Right lobe of liver (tissue), 6 donors: ENCODE results near the gene MAP3K3. TPM values are rescaled to one million over a fixed set of nuclear protein-coding genes. Genes with fewer than 3 reads are reported as not detected.

Experiments
- ATAC-seq, 4 donors: fragments of 200-7000 bp; cut with Tn5 transposase; one replicate each; pipeline ENCODE4 v1.9.1; 2020; ENCODE audit warnings: mild to moderate bottlenecking in 4 of 4, moderate library complexity in 4 of 4
- DNase-seq, 3 donors: peaks; one replicate each; pipeline ENCODE4 v3.0.0-alpha.2; 2020
- H3K27ac ChIP-seq, 3 donors: fragments of 200-600 bp; one replicate each; pipeline ENCODE4 v1.8.0; 2022
- H3K27me3 ChIP-seq, 2 donors: fragments of 200-600 bp; one replicate each; pipeline ENCODE4 v1.8.0; 2022
- H3K36me3 ChIP-seq, 4 donors: fragments of 200-600 bp; sonication (generic) in 1 of 4; one replicate each; pipeline versions ENCODE4 v1.5.1 to v1.8.0; 2017 to 2022; ENCODE audit warnings: control low read depth in 1 of 4
- H3K4me1 ChIP-seq, 4 donors: fragments of 200-600 bp; sonication (generic) in 1 of 4; one replicate each; pipeline versions ENCODE4 v1.5.1 to v1.8.0; 2017 to 2022; ENCODE audit warnings: control low read depth in 1 of 4
- H3K4me3 ChIP-seq, 3 donors: fragments of 200-600 bp; one replicate each; pipeline ENCODE4 v1.8.0; 2022
- H3K9me3 ChIP-seq, 4 donors: fragments of 200-600 bp; sonication (generic) in 1 of 4; one replicate each; pipeline versions ENCODE4 v1.5.1 to v1.8.0; 2017 to 2022; ENCODE audit warnings: control low read depth in 1 of 4
- CTCF ChIP-seq, 4 donors: fragments of 200-600 bp in 3 of 4; fragments of 450-650 bp in 1 of 4; IDR thresholded peaks; one replicate each; pipeline versions ENCODE4 v1.5.1 to v1.8.0; 2016 to 2022; ENCODE audit warnings: antibody characterized with exemption in 4 of 4, mild to moderate bottlenecking in 2 of 4
- POLR2A ChIP-seq: fragments of 450-650 bp; IDR thresholded peaks from one replicate; pipeline ENCODE4 v1.6.1; 2017; ENCODE audit warnings: antibody characterized with exemption, mild to moderate bottlenecking
- WGBS: methylation state at CpG from one replicate; pipeline ENCODE4 v1.1.6; 2018; ENCODE audit warnings: low coverage, low lambda C conversion rate; ENCODE audit not compliant: insufficient coverage; ENCODE audit errors: missing lambda C conversion rate; 5-methylcytosine and 5-hydroxymethylcytosine counted together
- intact Hi-C, 2 donors: fragments of 100-400 bp; cut with DNase I; formaldehyde crosslinking; loops; one replicate each; pipeline versions ENCODE4 v1.11.2 to v1.14.1; 2022
- total RNA-seq, 6 experiments: library from RNA; depleted of rRNA in 2 of 6; stranded (reverse); fragments of >200 nt in 2 of 6; fragmentation: NEBNext Ultra II Directional in 3 of 6; extraction: Animal tissue kit (Norgen Biotek cat#: 25700) in 3 of 6; gene quantifications; one replicate each; pipeline versions ENCODE4 v1.1.0 to v1.2.4, GENCODE V29; 2016 to 2023
- donor health status: DM: no; HTN: yes; CAD: no.
- donor health status: DM: no; HTN: no; CAD: no.
- donor health status: DM: no; HTN: no; CAD: no.
- donor health status: DM: no; HTN: yes; CAD: no.
- donor health status: DM: no; HTN: yes; CAD: no.

Gene MAP3K3
- total RNA-seq, 6 experiments from 2014 or later, result 10.6 to 15.8 (median 13.0) TPM

GRCh38 chr17:63601439-63602371 is 20.5 kb upstream of the MAP3K3 start:
- Histone ChIP-seq H3K4me1 (peaks cover 0 to 14% (median 3%) of the 10 kb centered on the region in 4 donors), H3K27ac (peak overlapping the region; percentile 86 to 93 (median 89)), H3K36me3 (peaks cover 0 to 23% (median 17%) of the 10 kb centered on the region in 4 donors), H3K27me3 (no peaks in the 10 kb centered on the region), H3K4me3 (peak overlapping the region; percentile 84 to 97 (median 97)), H3K9me3 (no peaks in the 10 kb centered on the region)
- ATAC-seq (peak; percentile 81 to 85 (median 83)), DNase-seq (peak; percentile 60 to 87 (median 83))
- WGBS, result 17% methylated on average over 9 of the region's 9 CpGs
- TF ChIP-seq CTCF (IDR thresholded peaks at IDR 0.05) (no peak), POLR2A (no peak)
- intact Hi-C loops, result no loop called here

- ATAC-seq (peak in 2 of 4 donors; percentile 39 to 51), DNase-seq (no peak)
- Histone ChIP-seq H3K4me1 (peaks cover 0 to 6% (median 0%) of the 10 kb centered on the region in 4 donors), H3K27ac (peak overlapping the region in 2 of 3 donors; percentile 29 to 72), H3K36me3 (peaks cover 0 to 41% (median 19%) of the 10 kb centered on the region in 4 donors), H3K9me3 (no peaks in the 10 kb centered on the region), H3K27me3 (no peaks in the 10 kb centered on the region), H3K4me3 (no peak overlapping the region)
- no peak for TF ChIP-seq CTCF (IDR thresholded peaks at IDR 0.05)
- TF ChIP-seq POLR2A, result no peak
- 48% methylated on average over 6 of the region's 6 CpGs for WGBS
- intact Hi-C loops, result loop anchor here (5.0 kb wide), 1 partner anchor 183 kb away; no protein-coding TSS in a partner anchor
These were observed 12.2 kb upstream of the MAP3K3 start for GRCh38 chr17:63609816-63610573.

GRCh38 chr17:63610854-63611253 is 11.4 kb upstream of the MAP3K3 start:
- no peaks in the 10 kb centered on the region for H3K27me3 ChIP-seq
- H3K4me1 ChIP-seq, result peaks cover 0 to 6% (median 0%) of the 10 kb centered on the region in 4 donors
- peak overlapping the region in 2 of 3 donors; percentile 29 to 72 for H3K27ac ChIP-seq
- ATAC-seq (peak in 1 of 4 donors; percentile 13), DNase-seq (no peak)
- intact Hi-C loops, result loop anchor here in 1 of 2 donors (5.0 kb wide), 1 partner anchor 184 kb away; no protein-coding TSS in a partner anchor
- WGBS, result 92% methylated on average over 6 of the region's 10 CpGs
- no peak overlapping the region for H3K4me3 ChIP-seq
- TF ChIP-seq POLR2A, result no peak
- TF ChIP-seq CTCF (IDR thresholded peaks at IDR 0.05), result no peak
- H3K9me3 ChIP-seq, result no peaks in the 10 kb centered on the region
- peaks cover 0 to 32% (median 12%) of the 10 kb centered on the region in 4 donors for H3K36me3 ChIP-seq

GRCh38 chr17:63611354-63611753 is 10.9 kb upstream of the MAP3K3 start:
- Histone ChIP-seq H3K4me1 (peaks cover 0 to 6% (median 0%) of the 10 kb centered on the region in 4 donors), H3K27me3 (no peaks in the 10 kb centered on the region), H3K9me3 (no peaks in the 10 kb centered on the region), H3K4me3 (no peak overlapping the region), H3K36me3 (peaks cover 0 to 27% (median 10%) of the 10 kb centered on the region in 4 donors), H3K27ac (peak overlapping the region in 1 of 3 donors; percentile 72)
- intact Hi-C loops, result loop anchor here in 1 of 2 donors (5.0 kb wide), 1 partner anchor 184 kb away; no protein-coding TSS in a partner anchor
- DNase-seq (no peak), ATAC-seq (no peak)
- no peak for TF ChIP-seq POLR2A
- no peak for TF ChIP-seq CTCF (IDR thresholded peaks at IDR 0.05)
- 72% methylated on average over 3 of the region's 3 CpGs for WGBS
